ENCODE data around the gene FCMR.

FCMR gene

GRCh38 chr1:206941766-206942418 is 20.2 kb upstream of the FCMR start:
- 79% methylated on average over 6 of the region's 6 CpGs for WGBS (ENCODE audit: insufficient coverage)
- no peaks in the 10 kb centered on the region for H3K27me3 ChIP-seq (replicated peaks in 2 of 5; ENCODE audit: control insufficient read depth in 4 of 5, insufficient read depth in 5 of 5, low read length in 4 of 5)
- H3K9me3 ChIP-seq (ENCODE audit: control extremely low read depth in 1 of 5, control insufficient read depth in 4 of 5, insufficient read depth in 2 of 5, low read depth in 1 of 5, low read length in 4 of 5) = no peaks in the 10 kb centered on the region
- H3K36me3 ChIP-seq (ENCODE audit: control insufficient read depth in 4 of 4, insufficient read depth in 4 of 4, low read length in 3 of 4) = no peaks in the 10 kb centered on the region
- ChIA-PET CTCF (interaction anchor here (0.6 to 5.7 kb wide), 9 partner anchors 9 to 544 kb away, joined by 3 to 34 read pairs (median 5); no protein-coding TSS in a partner anchor), POLR2A (no interaction called here)
- H3K27ac ChIP-seq (ENCODE audit: insufficient read depth in 1 of 2, low read depth in 1 of 2, low read length in 2 of 2, poor library complexity in 1 of 2, severe bottlenecking in 2 of 2) = no peak overlapping the region
- H3K4me3 ChIP-seq (ENCODE audit: control insufficient read depth in 1 of 7, extremely low read depth in 1 of 7, insufficient read depth in 4 of 7, low read depth in 2 of 7, low read length in 6 of 7) = no peak overlapping the region
- peak in 1 of 3 donors; percentile 48 for DNase-seq
- peaks cover 0 to 2% (median 0%) of the 10 kb centered on the region in 4 experiments for H3K4me1 ChIP-seq (ENCODE audit: control extremely low read depth in 1 of 4, control insufficient read depth in 4 of 4, insufficient read depth in 4 of 4, low read length in 3 of 4)

GRCh38 chr1:206940588-206940936 is 18.8 kb upstream of the FCMR start:
- 100% methylated on average over 3 of the region's 3 CpGs for WGBS (ENCODE audit: insufficient coverage)
- Histone ChIP-seq H3K27ac (ENCODE audit: insufficient read depth in 1 of 2, low read depth in 1 of 2, low read length in 2 of 2, poor library complexity in 1 of 2, severe bottlenecking in 2 of 2) (no peak overlapping the region), H3K4me1 (ENCODE audit: control extremely low read depth in 1 of 4, control insufficient read depth in 4 of 4, insufficient read depth in 4 of 4, low read length in 3 of 4) (no peaks in the 10 kb centered on the region), H3K36me3 (ENCODE audit: control insufficient read depth in 4 of 4, insufficient read depth in 4 of 4, low read length in 3 of 4) (no peaks in the 10 kb centered on the region), H3K4me3 (ENCODE audit: control insufficient read depth in 1 of 7, extremely low read depth in 1 of 7, insufficient read depth in 4 of 7, low read depth in 2 of 7, low read length in 6 of 7) (no peak overlapping the region), H3K27me3 (replicated peaks in 2 of 5; ENCODE audit: control insufficient read depth in 4 of 5, insufficient read depth in 5 of 5, low read length in 4 of 5) (no peaks in the 10 kb centered on the region), H3K9me3 (ENCODE audit: control extremely low read depth in 1 of 5, control insufficient read depth in 4 of 5, insufficient read depth in 2 of 5, low read depth in 1 of 5, low read length in 4 of 5) (no peaks in the 10 kb centered on the region)
- ChIA-PET CTCF (interaction anchor here (4.2 to 5.7 kb wide), 2 partner anchors 8 to 41 kb away, joined by 20 to 34 read pairs; no protein-coding TSS in a partner anchor), POLR2A (no interaction called here)
- DNase-seq = no peak

GRCh38 chr1:206939841-206940587 is 18.3 kb upstream of the FCMR start:
- Histone ChIP-seq H3K4me3 (ENCODE audit: control insufficient read depth in 1 of 7, extremely low read depth in 1 of 7, insufficient read depth in 4 of 7, low read depth in 2 of 7, low read length in 6 of 7) (no peak overlapping the region), H3K4me1 (ENCODE audit: control extremely low read depth in 1 of 4, control insufficient read depth in 4 of 4, insufficient read depth in 4 of 4, low read length in 3 of 4) (no peaks in the 10 kb centered on the region), H3K9me3 (ENCODE audit: control extremely low read depth in 1 of 5, control insufficient read depth in 4 of 5, insufficient read depth in 2 of 5, low read depth in 1 of 5, low read length in 4 of 5) (no peaks in the 10 kb centered on the region), H3K27ac (ENCODE audit: insufficient read depth in 1 of 2, low read depth in 1 of 2, low read length in 2 of 2, poor library complexity in 1 of 2, severe bottlenecking in 2 of 2) (no peak overlapping the region), H3K27me3 (replicated peaks in 2 of 5; ENCODE audit: control insufficient read depth in 4 of 5, insufficient read depth in 5 of 5, low read length in 4 of 5) (no peaks in the 10 kb centered on the region), H3K36me3 (ENCODE audit: control insufficient read depth in 4 of 4, insufficient read depth in 4 of 4, low read length in 3 of 4) (no peaks in the 10 kb centered on the region)
- POLR2A ChIA-PET = no interaction called here
- WGBS (ENCODE audit: insufficient coverage) = 97% methylated on average over 8 of the region's 9 CpGs
- CTCF ChIA-PET = interaction anchor here (0.8 to 5.7 kb wide), 4 partner anchors 13 to 41 kb away, joined by 3 to 34 read pairs (median 4); no protein-coding TSS in a partner anchor
- DNase-seq = no peak

GRCh38 chr1:206939131-206939530 is 17.4 kb upstream of the FCMR start:
- CTCF ChIA-PET = interaction anchor here (1.0 to 5.7 kb wide), 4 partner anchors 12 to 42 kb away, joined by 3 to 34 read pairs (median 4); no protein-coding TSS in a partner anchor
- H3K27ac ChIP-seq (ENCODE audit: insufficient read depth in 1 of 2, low read depth in 1 of 2, low read length in 2 of 2, poor library complexity in 1 of 2, severe bottlenecking in 2 of 2) = no peak overlapping the region
- POLR2A ChIA-PET = no interaction called here
- H3K27me3 ChIP-seq (replicated peaks in 2 of 5; ENCODE audit: control insufficient read depth in 4 of 5, insufficient read depth in 5 of 5, low read length in 4 of 5) = no peaks in the 10 kb centered on the region
- no peak for DNase-seq
- H3K36me3 ChIP-seq (ENCODE audit: control insufficient read depth in 4 of 4, insufficient read depth in 4 of 4, low read length in 3 of 4) = no peaks in the 10 kb centered on the region
- WGBS (ENCODE audit: insufficient coverage) = 95% methylated on average over 7 of the region's 13 CpGs
- no peaks in the 10 kb centered on the region for H3K9me3 ChIP-seq (ENCODE audit: control extremely low read depth in 1 of 5, control insufficient read depth in 4 of 5, insufficient read depth in 2 of 5, low read depth in 1 of 5, low read length in 4 of 5)
- no peaks in the 10 kb centered on the region for H3K4me1 ChIP-seq (ENCODE audit: control extremely low read depth in 1 of 4, control insufficient read depth in 4 of 4, insufficient read depth in 4 of 4, low read length in 3 of 4)
- H3K4me3 ChIP-seq (ENCODE audit: control insufficient read depth in 1 of 7, extremely low read depth in 1 of 7, insufficient read depth in 4 of 7, low read depth in 2 of 7, low read length in 6 of 7) = no peak overlapping the region

- Histone ChIP-seq H3K27ac (ENCODE audit: insufficient read depth in 1 of 2, low read depth in 1 of 2, low read length in 2 of 2, poor library complexity in 1 of 2, severe bottlenecking in 2 of 2) (no peak overlapping the region), H3K4me3 (ENCODE audit: control insufficient read depth in 1 of 7, extremely low read depth in 1 of 7, insufficient read depth in 4 of 7, low read depth in 2 of 7, low read length in 6 of 7) (no peak overlapping the region), H3K9me3 (ENCODE audit: control extremely low read depth in 1 of 5, control insufficient read depth in 4 of 5, insufficient read depth in 2 of 5, low read depth in 1 of 5, low read length in 4 of 5) (no peaks in the 10 kb centered on the region), H3K4me1 (ENCODE audit: control extremely low read depth in 1 of 4, control insufficient read depth in 4 of 4, insufficient read depth in 4 of 4, low read length in 3 of 4) (no peaks in the 10 kb centered on the region), H3K36me3 (ENCODE audit: control insufficient read depth in 4 of 4, insufficient read depth in 4 of 4, low read length in 3 of 4) (no peaks in the 10 kb centered on the region), H3K27me3 (replicated peaks in 2 of 5; ENCODE audit: control insufficient read depth in 4 of 5, insufficient read depth in 5 of 5, low read length in 4 of 5) (no peaks in the 10 kb centered on the region)
- DNase-seq = no peak
- ChIA-PET POLR2A (no interaction called here), CTCF (interaction anchor here (1.8 to 10.5 kb wide), 9 partner anchors 9 to 67 kb away, joined by 6 to 220 read pairs (median 29); partner anchors contain the start of genes FCMR and PIGR)
- 94% methylated on average over 5 of the region's 6 CpGs for WGBS (ENCODE audit: insufficient coverage)
These were observed 15.7 kb upstream of the FCMR start for GRCh38 chr1:206937425-206937824.

- 67% methylated on average over 14 of the region's 19 CpGs for WGBS (ENCODE audit: insufficient coverage)
- Histone ChIP-seq H3K27me3 (replicated peaks in 2 of 5; ENCODE audit: control insufficient read depth in 4 of 5, insufficient read depth in 5 of 5, low read length in 4 of 5) (no peaks in the 10 kb centered on the region), H3K9me3 (ENCODE audit: control extremely low read depth in 1 of 5, control insufficient read depth in 4 of 5, insufficient read depth in 2 of 5, low read depth in 1 of 5, low read length in 4 of 5) (no peaks in the 10 kb centered on the region), H3K36me3 (ENCODE audit: control insufficient read depth in 4 of 4, insufficient read depth in 4 of 4, low read length in 3 of 4) (no peaks in the 10 kb centered on the region), H3K4me3 (ENCODE audit: control insufficient read depth in 1 of 7, extremely low read depth in 1 of 7, insufficient read depth in 4 of 7, low read depth in 2 of 7, low read length in 6 of 7) (no peak overlapping the region), H3K4me1 (ENCODE audit: control extremely low read depth in 1 of 4, control insufficient read depth in 4 of 4, insufficient read depth in 4 of 4, low read length in 3 of 4) (peaks cover under 1 to 2% (median 2%) of the 10 kb centered on the region in 4 experiments), H3K27ac (ENCODE audit: insufficient read depth in 1 of 2, low read depth in 1 of 2, low read length in 2 of 2, poor library complexity in 1 of 2, severe bottlenecking in 2 of 2) (no peak overlapping the region)
- peak; percentile 72 to 87 (median 85) for DNase-seq
- ChIA-PET CTCF (interaction anchor here (0.7 to 10.5 kb wide), 40 partner anchors 8 to 564 kb away, joined by 3 to 220 read pairs (median 5); partner anchors contain the start of genes FCAMR, FCMR and PIGR), POLR2A (interaction anchor here (1.0 kb wide), 1 partner anchor 46 kb away, joined by 4 read pairs; no protein-coding TSS in a partner anchor)
These were observed 13.8 kb upstream of the FCMR start for GRCh38 chr1:206935491-206936067.

Data from common myeloid progenitor, CD34-positive (primary cell).